ENCODE measurements around the gene ATP6V1C2.
"Not testable (repeated sequence)": the region's sequence is repeated elsewhere in the genome, so short reads cannot be mapped to it uniquely, and the experiment has no call there.

Gene ATP6V1C2

DNA sequence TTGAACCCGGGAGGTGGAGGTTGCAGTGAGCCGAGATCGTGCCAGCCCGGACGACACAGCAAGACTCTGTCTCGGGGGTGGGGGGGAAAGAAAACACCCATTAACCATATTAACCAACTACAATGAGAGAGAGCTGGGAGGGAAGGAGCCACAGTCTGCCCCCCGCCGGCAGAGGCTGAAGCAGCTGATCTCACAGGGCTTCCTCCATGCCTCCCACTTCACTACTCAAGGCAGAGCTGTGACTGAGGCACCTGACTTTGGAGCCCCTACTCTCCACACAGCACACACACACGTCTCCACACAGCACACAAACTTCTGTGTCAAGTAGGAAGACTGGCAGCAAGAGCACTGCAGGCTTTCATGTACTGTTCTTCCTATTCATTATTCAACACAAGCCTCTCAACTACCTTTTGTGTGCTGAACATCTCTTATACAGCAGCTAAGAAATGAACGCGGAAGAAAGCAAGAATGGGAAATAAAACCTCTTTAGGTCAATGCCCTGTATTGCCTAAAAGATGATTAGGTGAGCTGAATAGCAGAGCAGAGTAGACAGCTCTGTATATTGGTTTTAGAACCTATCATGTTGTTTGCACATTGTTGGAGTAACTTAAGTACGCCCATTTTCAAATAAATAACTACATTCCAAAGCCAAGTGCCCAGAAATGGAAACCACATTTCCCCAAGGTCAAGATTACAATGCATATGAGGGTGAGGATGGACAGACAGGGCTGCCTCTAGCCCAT is 65.0 kb downstream of the ATP6V1C2 start:
- DNase-seq (ENCODE audit: low spot score) = no peak

GRCh38 chr2:10787176-10787968 is 65.9 kb downstream of the ATP6V1C2 start:
- no peak for DNase-seq (ENCODE audit: low spot score)

DNA sequence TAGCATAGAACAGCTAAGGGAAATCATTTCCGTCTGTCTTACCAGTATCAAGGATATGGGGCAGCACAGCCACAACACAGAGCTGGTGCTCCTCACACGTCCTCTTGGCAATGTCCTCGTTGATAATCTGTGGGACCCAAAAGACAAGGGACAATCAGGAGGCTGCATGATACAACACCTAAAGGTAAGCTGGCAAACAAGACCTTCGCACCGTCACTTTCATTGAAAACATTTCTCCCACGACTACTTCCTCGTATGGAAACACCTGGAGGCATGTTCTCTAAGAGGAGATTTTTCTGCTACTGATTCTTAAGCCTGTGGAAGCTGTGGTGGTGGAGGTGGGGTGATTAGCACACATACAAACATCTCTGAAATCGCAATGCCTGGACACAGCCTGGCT is 67.4 kb downstream of the ATP6V1C2 start:
- no peak for DNase-seq (ENCODE audit: low spot score)

DNA sequence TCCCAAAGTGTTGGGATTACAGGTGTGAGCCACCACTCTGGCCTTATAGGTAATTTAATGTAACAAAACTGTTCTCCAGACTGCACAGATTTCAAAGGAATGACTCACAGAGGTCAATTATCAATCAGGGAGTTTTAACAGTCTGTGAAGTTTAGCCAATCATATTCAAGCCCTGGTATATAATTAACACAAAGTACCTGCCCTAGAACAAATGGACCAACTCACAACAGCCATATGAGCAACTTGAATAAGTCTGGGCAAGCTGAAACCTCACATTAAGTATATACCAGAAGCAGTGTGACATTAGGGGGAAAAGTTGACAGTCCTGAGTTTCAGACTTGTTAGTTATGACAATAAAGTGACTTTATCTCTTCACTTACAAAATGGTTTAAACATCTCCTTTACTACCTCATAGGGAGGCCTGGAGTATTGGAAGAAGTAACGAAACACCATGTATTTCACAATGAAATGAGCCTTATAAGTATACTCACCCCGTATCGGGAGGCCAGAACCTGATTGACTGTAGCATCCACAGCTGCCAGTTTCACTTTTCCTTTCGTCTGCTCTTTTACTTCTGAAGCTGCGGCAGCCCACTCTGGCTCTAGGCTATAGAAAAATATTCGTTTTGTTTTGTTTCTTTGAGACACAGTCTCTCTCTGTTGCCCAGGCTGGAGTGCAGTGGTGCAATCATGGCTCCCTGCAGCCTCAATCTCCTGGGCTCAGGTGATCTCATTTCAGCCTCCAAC is 69.0 kb downstream of the ATP6V1C2 start:
- no peak for DNase-seq (ENCODE audit: low spot score)

DNA sequence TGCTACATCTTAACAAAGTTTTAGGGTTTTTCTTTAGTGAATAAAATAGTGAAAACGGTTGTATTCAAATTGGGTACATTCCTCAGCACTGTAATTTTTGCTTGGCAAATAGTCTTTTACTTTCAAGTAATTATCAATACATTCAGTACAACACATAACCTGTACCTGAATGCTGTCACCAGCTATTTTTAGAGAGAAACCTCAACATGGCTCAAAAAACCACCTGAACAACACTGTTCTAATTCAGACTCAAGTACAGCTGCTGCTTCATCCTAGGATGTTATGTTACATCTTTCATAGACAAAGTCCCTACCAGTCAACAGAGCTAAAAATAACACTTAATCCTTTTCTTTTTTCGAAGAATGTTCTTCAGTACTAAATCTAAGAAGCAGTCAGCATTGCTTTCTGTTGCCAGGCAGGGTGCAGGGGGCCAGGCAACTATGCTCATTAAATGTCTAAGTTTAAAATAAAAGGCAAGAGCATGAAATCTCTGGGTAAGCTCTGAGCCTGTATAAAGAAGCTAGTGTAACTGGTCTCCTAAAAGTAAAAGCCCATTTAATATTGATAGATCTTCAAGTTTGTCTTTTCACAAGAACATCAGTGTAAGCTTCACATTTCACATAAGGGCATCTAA is 70.7 kb downstream of the ATP6V1C2 start:
- DNase-seq (ENCODE audit: low spot score) = no peak

DNA sequence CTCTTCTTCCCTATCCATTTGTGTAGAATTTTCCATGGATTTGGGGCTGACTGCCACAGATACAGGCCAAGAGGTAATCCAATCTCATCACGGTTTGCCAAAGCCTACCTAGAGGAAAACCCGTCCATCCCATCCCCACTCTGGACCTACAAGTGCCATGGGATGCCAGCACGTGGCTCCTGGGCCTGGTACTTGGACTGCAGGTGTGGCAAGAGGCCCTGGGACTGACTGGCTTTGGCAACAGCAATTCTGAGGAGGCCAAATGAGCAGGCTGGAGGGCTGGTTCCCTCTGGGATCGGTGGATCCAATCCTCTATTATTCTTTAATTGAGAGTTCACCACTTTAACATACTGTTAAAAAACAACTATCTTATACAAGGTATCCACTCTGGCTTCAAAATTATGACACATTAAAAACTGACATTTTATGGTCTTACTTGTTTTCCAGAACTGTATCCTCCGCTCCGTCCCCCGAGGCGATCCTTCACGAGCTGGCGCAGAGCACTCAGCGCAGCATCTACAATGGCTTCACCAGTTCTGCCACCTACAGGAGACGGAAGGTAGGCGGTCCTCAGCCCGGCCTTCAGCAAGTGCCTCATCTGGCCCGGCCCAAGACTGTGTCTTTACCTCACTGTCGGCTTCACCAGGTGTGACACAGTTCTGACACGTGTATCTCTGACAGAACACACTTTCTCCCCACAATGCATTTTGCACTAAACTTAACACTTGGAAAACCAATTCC is 71.4 kb downstream of the ATP6V1C2 start:
- no peak for DNase-seq (ENCODE audit: low spot score)

DNA sequence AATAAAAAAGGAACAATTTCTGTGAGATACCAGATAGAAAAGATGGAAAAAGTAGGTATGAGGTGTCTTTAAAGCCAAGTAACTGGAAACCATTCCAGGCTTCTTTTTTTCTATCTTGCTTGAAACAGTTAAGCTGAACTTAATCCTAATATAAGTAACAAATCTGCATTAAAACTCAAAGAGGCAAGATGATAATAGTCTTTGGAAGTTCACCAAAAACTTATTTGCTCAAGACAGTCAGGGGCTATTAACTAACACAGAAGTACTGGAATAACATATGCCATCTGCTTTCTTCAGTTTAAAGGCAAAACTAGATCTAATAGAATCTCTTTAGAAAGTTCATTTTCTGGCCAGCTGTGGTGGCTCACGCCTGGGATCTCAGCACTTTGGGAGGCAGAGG is 72.4 kb downstream of the ATP6V1C2 start:
- no peak for DNase-seq (ENCODE audit: low spot score)

DNA sequence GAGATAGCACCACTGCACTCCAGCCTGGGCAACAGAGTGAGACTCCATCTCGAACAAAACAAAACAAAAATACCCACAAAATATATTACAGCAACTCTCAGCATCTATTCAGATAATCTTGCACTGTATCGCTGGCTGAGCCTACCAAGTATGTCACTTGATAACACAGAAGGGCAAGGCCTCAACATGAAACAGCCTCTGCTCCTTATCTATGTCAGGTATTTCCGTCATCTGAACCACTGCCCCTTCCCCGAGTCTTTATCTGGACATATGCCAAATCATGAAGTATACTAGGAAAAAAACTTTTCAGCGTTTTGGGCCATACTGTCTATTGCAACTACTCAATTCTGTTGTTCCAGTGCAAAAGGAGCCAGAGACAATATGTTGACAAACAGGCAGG is 73.4 kb downstream of the ATP6V1C2 start:
- DNase-seq (ENCODE audit: low spot score) = no peak

- no peak for DNase-seq (ENCODE audit: low spot score)
Observed at GRCh38 chr2:10795508-10796046, 74.1 kb downstream of the ATP6V1C2 start.

- no peak for DNase-seq (ENCODE audit: low spot score)
Observed at GRCh38 chr2:10796703-10797102, 75.3 kb downstream of the ATP6V1C2 start.

- DNase-seq (ENCODE audit: low spot score) = no peak
Observed at GRCh38 chr2:10798783-10799182, 77.4 kb downstream of the ATP6V1C2 start.

DNA sequence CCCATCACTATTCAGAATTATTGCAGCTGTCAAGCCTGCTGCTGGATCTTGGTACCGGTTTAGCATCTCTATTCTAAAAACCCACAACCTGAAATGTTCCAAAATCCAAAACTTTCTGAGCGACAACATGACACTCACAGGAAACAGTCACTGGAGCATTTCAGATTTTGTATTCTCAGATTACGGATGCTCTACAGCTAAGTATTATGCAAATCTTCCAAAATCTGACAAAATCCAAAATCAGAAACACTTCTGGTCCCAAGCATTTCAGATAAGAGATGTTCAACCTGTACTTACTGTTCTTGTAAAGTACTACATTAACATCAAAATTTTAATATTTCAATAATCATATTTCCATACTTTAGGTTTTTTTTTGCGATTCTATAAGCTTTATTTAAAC is 78.7 kb downstream of the ATP6V1C2 start:
- DNase-seq (ENCODE audit: low spot score) = no peak

DNA sequence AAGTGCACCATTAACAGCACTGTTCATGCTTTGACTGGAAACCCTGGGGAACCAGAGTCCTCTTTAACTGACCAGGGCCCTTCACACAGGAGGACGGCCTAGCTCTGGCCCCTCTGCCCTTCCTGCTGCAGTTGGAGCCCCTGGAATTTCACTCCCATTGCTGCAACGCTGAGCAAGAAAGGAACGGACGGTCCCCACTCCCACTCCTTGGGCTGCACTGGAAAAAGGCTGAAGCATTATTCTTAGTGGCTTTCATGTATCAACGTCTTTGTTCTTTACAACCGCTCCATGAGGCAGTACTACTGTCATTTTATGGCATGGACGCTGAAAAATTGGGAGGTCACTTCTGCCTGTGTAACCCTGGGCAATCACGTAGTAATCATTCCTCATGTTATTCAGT is 81.2 kb downstream of the ATP6V1C2 start:
- DNase-seq (ENCODE audit: low spot score) = no peak

- not testable (repeated sequence) for DNase-seq (ENCODE audit: low spot score)
Observed at GRCh38 chr2:10805990-10806389, 84.6 kb downstream of the ATP6V1C2 start.

DNA sequence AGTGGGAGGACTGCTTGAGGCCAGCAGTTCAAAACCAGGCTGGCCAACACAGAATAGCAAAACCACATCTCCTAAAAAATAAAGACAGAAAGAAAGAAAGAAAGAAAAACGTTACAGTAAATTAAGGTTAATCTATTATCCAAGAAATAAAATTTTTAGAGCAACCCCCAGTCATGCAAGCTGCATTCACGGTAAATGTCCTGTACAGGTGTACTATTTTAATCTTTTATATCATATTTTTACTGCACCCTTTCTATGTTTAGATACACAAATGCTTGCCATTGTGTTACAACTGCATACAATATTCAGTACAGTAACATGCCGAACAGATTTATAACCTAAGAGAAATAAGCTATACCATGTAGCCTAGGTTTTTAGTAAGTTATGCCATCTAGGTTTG is 85.1 kb downstream of the ATP6V1C2 start:
- no peak for DNase-seq (ENCODE audit: low spot score)

DNA sequence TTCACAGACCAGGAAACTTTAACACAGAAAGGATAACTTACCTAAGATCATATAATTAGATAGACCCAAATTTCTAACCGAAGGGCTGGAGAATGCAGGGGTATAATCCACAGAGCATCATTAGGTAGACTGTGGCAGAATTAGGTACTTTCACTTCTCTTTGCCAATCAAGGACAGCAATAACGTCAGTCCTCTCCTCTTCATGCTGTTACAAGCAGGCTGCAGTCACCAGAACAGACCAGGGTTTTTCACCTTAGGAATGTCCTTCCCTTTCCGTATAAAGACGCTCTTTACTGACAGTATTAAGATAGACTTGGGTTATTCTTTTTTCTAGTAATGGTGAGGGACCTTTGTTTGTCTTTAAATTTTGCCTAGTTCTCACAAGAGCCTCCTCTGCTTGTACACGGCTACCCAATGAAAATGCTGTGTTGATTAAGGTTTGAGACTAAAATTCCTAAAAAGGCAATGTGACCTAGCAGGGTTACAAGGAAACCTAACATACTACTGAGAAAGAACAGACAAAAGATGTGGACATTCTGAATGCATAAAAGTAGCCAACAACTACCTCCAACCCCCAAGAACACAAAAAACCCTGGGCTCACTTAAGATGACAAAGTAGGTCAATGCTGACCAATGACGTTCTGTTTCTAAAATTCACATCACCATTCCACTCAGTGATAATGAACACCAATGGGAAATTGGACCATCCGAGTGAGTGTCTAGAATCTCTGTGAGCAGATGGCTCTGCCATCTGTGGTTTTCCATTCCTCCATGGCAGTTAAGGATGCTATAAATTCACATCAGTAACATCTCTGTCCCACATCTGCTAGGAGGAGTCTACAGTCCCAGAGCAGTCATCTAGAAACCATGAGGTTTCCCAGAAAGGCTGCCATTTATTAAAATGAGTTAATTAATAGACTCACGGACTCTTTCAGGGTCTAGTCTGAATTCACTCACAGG is 89.1 kb downstream of the ATP6V1C2 start:
- no peak for DNase-seq (ENCODE audit: low spot score)

- DNase-seq (ENCODE audit: low spot score) = peak; percentile 4
Observed at GRCh38 chr2:10811517-10811916, 90.1 kb downstream of the ATP6V1C2 start.

DNA sequence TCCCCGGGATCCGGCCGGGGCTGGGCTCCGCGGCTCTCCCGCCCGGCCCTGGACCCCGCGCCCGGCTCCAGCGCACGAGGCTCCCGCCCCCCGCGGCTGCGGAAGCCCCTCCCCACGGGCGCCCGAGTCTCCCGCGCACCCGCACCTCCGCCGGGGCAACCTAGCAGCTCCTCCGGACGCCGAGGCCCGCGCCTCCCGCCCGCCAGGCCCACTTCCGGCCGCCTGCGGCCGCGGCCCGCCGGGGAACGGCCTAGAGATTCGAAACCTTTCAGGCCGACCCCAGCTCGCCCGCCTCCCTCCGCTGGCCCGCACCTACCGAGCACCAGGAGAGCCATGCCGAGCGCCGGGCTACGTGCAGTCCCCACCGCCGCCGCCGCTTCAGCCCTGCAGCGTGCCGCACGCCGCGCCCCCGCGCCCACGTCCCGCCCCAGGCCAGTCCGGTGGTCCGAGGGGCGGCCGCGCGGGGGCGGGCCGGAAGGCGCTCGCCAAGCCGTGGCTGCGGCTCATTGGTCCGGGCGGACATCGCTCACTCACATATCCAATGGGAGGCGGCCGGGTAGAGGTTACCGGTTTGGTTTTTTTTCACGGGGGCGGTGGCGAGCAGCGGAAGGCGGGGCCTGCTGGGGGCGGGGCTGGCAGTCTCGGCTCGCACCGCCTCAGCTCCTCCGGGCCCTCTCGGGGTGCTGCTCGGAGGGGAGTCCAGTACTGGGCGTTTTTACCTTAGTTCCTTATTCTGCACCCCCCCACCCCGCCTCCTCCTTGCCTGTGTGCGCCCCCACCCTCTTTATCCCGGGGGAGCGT is 91.1 kb downstream of the ATP6V1C2 start, which contains the start of gene PDIA6:
Gene PDIA6 (minus strand): TSS at position 424 of the 801 bp plus-strand sequence. CDS start 89 bp downstream, at position 335.
- peak; percentile 97 for DNase-seq (ENCODE audit: low spot score)

Measured in LoVo (cell line).